ENCODE results near the gene TTC17. TPM values are rescaled to one million over a fixed set of nuclear protein-coding genes. Genes with fewer than 3 reads are reported as not detected.
A peak's percentile ranks its signal among the peaks of the same experiment; 100 is the strongest.

TTC17 gene
- total RNA-seq, 1 donor from 2014 or later, result 56.7 TPM

DNA sequence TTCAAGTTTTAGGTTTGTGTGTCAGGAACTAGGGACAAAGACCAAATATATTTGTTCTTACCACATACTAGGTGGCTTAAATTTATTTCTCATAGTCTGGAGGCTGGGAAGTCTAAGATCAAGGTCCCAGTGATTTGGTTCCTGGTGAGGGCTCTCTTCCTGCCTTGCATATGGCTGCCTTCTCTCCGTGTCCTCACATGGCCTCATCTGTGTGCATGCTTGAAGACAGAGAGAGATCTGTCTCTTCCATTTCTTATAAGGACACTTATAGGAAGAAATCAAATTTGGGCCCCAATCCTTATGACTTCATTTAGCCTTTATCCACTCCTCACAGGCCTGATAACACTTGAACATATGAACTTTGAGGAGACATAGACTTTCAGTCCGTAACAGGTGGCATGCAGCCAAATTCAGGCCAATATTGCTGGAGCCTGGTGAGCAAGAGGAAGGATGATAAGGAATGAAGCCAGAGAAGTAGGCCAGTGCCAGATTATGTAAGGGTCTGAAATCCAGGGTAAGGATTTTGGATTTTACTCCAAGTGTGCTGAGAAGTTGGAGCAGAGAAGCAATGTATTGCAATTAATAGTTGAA is 35.1 kb downstream of the TTC17 start:
- no peaks in the 10 kb centered on the region for H3K9me3 ChIP-seq (ENCODE audit: insufficient read depth, low read depth, low read length)
- no peak overlapping the region for H3K4me3 ChIP-seq (ENCODE audit: insufficient read depth, low read depth, low read length)
- Mint-ChIP-seq H3K27me3 (ENCODE audit: low read depth, unreplicated experiment) (no peaks in the 10 kb centered on the region), H3K4me1 (ENCODE audit: low read depth, unreplicated experiment) (peaks cover 1% of the 10 kb centered on the region), H3K27ac (ENCODE audit: unreplicated experiment) (no peak overlapping the region), H3K36me3 (ENCODE audit: low read depth, unreplicated experiment) (peaks cover 21% of the 10 kb centered on the region), H3K9me3 (ENCODE audit: unreplicated experiment) (no peaks in the 10 kb centered on the region), H3K4me3 (ENCODE audit: unreplicated experiment) (no peak overlapping the region)
- peak; percentile 8 for DNase-seq (ENCODE audit: low read depth)
- H3K4me1 ChIP-seq (ENCODE audit: insufficient read depth, low read length), result no peaks in the 10 kb centered on the region
- no peaks in the 10 kb centered on the region for H4K20me1 ChIP-seq (ENCODE audit: insufficient read depth, low read length)
- H3K36me3 ChIP-seq (ENCODE audit: insufficient read depth, low read length), result peaks cover 33% of the 10 kb centered on the region
- H3K27me3 ChIP-seq (ENCODE audit: insufficient read depth, low read length), result no peaks in the 10 kb centered on the region
- no peak for FAIRE-seq
- no peak overlapping the region for H3K4me2 ChIP-seq (ENCODE audit: low read length)
- H3K79me2 ChIP-seq (ENCODE audit: insufficient read depth, low read length), result no peaks in the 10 kb centered on the region
- H3K9ac ChIP-seq (ENCODE audit: low read length), result no peak overlapping the region
- no peak overlapping the region for H3K27ac ChIP-seq (ENCODE audit: low read depth, low read length)
- no peak overlapping the region for H2AFZ ChIP-seq (ENCODE audit: low read depth, low read length)
- TF ChIP-seq EZH2 (IDR thresholded peaks at IDR 0.05; ENCODE audit: insufficient read depth, low read length), result no peak
- TF ChIP-seq, protein P1, sequence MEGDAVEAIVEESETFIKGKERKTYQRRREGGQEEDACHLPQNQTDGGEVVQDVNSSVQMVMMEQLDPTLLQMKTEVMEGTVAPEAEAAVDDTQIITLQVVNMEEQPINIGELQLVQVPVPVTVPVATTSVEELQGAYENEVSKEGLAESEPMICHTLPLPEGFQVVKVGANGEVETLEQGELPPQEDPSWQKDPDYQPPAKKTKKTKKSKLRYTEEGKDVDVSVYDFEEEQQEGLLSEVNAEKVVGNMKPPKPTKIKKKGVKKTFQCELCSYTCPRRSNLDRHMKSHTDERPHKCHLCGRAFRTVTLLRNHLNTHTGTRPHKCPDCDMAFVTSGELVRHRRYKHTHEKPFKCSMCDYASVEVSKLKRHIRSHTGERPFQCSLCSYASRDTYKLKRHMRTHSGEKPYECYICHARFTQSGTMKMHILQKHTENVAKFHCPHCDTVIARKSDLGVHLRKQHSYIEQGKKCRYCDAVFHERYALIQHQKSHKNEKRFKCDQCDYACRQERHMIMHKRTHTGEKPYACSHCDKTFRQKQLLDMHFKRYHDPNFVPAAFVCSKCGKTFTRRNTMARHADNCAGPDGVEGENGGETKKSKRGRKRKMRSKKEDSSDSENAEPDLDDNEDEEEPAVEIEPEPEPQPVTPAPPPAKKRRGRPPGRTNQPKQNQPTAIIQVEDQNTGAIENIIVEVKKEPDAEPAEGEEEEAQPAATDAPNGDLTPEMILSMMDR (IDR thresholded peaks at IDR 0.05; ENCODE audit: insufficient read depth, low read depth, low read length), result no peak

DNA sequence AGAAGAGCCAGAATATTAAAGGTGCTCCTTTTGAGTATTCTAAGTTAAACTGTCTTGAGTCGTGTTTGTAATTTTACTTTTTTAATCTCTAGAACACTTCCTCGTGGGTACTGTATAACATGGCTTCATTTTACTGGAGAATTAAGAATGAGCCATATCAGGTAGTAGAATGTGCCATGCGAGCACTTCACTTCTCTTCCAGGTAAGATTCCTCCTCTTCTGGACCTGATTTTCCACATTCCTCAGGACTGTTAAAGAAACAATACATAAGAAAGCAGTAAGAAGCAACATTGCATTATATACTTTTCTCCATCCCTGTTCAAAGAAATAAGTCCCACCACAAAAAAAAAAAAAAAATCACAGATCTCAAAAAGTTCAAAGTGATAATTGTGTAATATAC is 37.9 kb downstream of the TTC17 start:
- peaks cover 36% of the 10 kb centered on the region for H3K36me3 ChIP-seq (ENCODE audit: insufficient read depth, low read length)
- no peak overlapping the region for H3K4me3 ChIP-seq (ENCODE audit: insufficient read depth, low read depth, low read length)
- peak; percentile 59 for FAIRE-seq
- peaks cover 21% of the 10 kb centered on the region for H3K36me3 Mint-ChIP-seq (ENCODE audit: low read depth, unreplicated experiment)
- H3K4me3 Mint-ChIP-seq (ENCODE audit: unreplicated experiment), result no peak overlapping the region
- no peak overlapping the region for H3K27ac ChIP-seq (ENCODE audit: low read depth, low read length)
- no peaks in the 10 kb centered on the region for H3K79me2 ChIP-seq (ENCODE audit: insufficient read depth, low read length)
- no peaks in the 10 kb centered on the region for H3K9me3 ChIP-seq (ENCODE audit: insufficient read depth, low read depth, low read length)
- H3K9me3 Mint-ChIP-seq (ENCODE audit: unreplicated experiment), result no peaks in the 10 kb centered on the region
- H3K4me2 ChIP-seq (ENCODE audit: low read length), result no peak overlapping the region
- H3K4me1 Mint-ChIP-seq (ENCODE audit: low read depth, unreplicated experiment), result peaks cover 9% of the 10 kb centered on the region
- H4K20me1 ChIP-seq (ENCODE audit: insufficient read depth, low read length), result no peaks in the 10 kb centered on the region
- no peaks in the 10 kb centered on the region for H3K27me3 Mint-ChIP-seq (ENCODE audit: low read depth, unreplicated experiment)
- H3K9ac ChIP-seq (ENCODE audit: low read length), result no peak overlapping the region
- no peaks in the 10 kb centered on the region for H3K27me3 ChIP-seq (ENCODE audit: insufficient read depth, low read length)
- TF ChIP-seq, protein P1 (IDR thresholded peaks at IDR 0.05; ENCODE audit: insufficient read depth, low read depth, low read length), result no peak
- no peak for TF ChIP-seq EZH2 (IDR thresholded peaks at IDR 0.05; ENCODE audit: insufficient read depth, low read length)
- H3K4me1 ChIP-seq (ENCODE audit: insufficient read depth, low read length), result no peaks in the 10 kb centered on the region
- no peak for DNase-seq (ENCODE audit: low read depth)
- H2AFZ ChIP-seq (ENCODE audit: low read depth, low read length), result no peak overlapping the region
- H3K27ac Mint-ChIP-seq (ENCODE audit: unreplicated experiment), result no peak overlapping the region

DNA sequence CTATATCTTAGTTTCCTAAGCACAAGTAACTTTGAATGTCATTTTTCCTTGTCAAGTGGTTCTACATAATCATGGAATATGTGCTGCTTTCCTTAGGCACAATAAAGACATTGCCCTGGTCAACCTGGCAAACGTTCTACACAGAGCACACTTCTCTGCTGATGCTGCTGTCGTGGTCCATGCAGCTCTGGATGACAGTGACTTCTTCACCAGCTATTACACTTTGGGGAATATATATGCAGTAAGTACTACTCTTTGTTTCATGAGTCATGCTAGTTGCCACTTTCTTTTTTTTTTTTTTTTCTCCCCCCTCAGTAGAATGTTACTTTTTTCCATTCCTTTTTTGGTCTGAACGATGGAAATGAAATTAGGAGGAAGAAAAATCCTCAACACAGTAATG is 38.5 kb downstream of the TTC17 start:
- no peaks in the 10 kb centered on the region for H3K27me3 ChIP-seq (ENCODE audit: insufficient read depth, low read length)
- Mint-ChIP-seq H3K9me3 (ENCODE audit: unreplicated experiment) (no peaks in the 10 kb centered on the region), H3K27ac (ENCODE audit: unreplicated experiment) (no peak overlapping the region), H3K27me3 (ENCODE audit: low read depth, unreplicated experiment) (no peaks in the 10 kb centered on the region), H3K36me3 (ENCODE audit: low read depth, unreplicated experiment) (peaks cover 18% of the 10 kb centered on the region), H3K4me3 (ENCODE audit: unreplicated experiment) (no peak overlapping the region), H3K4me1 (ENCODE audit: low read depth, unreplicated experiment) (peaks cover 9% of the 10 kb centered on the region)
- no peak for DNase-seq (ENCODE audit: low read depth)
- no peaks in the 10 kb centered on the region for H4K20me1 ChIP-seq (ENCODE audit: insufficient read depth, low read length)
- FAIRE-seq, result no peak
- peaks cover 33% of the 10 kb centered on the region for H3K36me3 ChIP-seq (ENCODE audit: insufficient read depth, low read length)
- no peak overlapping the region for H3K4me2 ChIP-seq (ENCODE audit: low read length)
- no peak overlapping the region for H3K9ac ChIP-seq (ENCODE audit: low read length)
- H3K4me1 ChIP-seq (ENCODE audit: insufficient read depth, low read length), result no peaks in the 10 kb centered on the region
- TF ChIP-seq, protein P1 (IDR thresholded peaks at IDR 0.05; ENCODE audit: insufficient read depth, low read depth, low read length), result no peak
- no peak for TF ChIP-seq EZH2 (IDR thresholded peaks at IDR 0.05; ENCODE audit: insufficient read depth, low read length)
- H2AFZ ChIP-seq (ENCODE audit: low read depth, low read length), result no peak overlapping the region
- H3K4me3 ChIP-seq (ENCODE audit: insufficient read depth, low read depth, low read length), result no peak overlapping the region
- no peak overlapping the region for H3K27ac ChIP-seq (ENCODE audit: low read depth, low read length)
- no peaks in the 10 kb centered on the region for H3K79me2 ChIP-seq (ENCODE audit: insufficient read depth, low read length)
- no peaks in the 10 kb centered on the region for H3K9me3 ChIP-seq (ENCODE audit: insufficient read depth, low read depth, low read length)

Data from astrocyte (in vitro differentiated cells and primary cell).